HEK293T (cell line): ENCODE measurements around the gene CEP89.
"Not testable (repeated sequence)": the region's sequence is repeated elsewhere in the genome, so short reads cannot be mapped to it uniquely, and the experiment has no call there.

Experiments used
- CTCF ChIA-PET: fragments of 350-600 bp; formaldehyde crosslinking; extraction: SDS; loops from one replicate; lab custom pipeline; 2021; ENCODE audit warnings: antibody characterized with exemption, inconsistent platforms; lab: Yijun Ruan, JAX
- POLR2A ChIA-PET: fragments of 350-600 bp; formaldehyde crosslinking; extraction: SDS; loops from one replicate; lab custom pipeline; 2020; ENCODE audit warnings: antibody characterized with exemption, inconsistent platforms; lab: Yijun Ruan, JAX
- DNase-seq: peaks from one replicate; pipeline ENCODE4 v3.0.0; 2012; ENCODE audit warnings: mixed read lengths; ENCODE audit errors: extremely low spot score
- ARNT ChIP-seq: fragments of 450-650 bp; IDR thresholded peaks from 2 replicates; pipeline ENCODE4 v1.6.1; 2017; ENCODE audit warnings: mild to moderate bottlenecking
- BHLHE40 ChIP-seq: fragments of 450-650 bp; IDR thresholded peaks from 2 replicates; pipeline ENCODE4 v1.6.1; 2016; ENCODE audit warnings: mild to moderate bottlenecking, moderate library complexity, borderline replicate concordance
- CTBP1 ChIP-seq: fragments of 450-650 bp; IDR thresholded peaks from 2 replicates; pipeline ENCODE4 v1.6.1; 2016; ENCODE audit warnings: borderline replicate concordance
- ELF4 ChIP-seq: fragments of 450-650 bp; IDR thresholded peaks from 2 replicates; pipeline ENCODE4 v1.6.1; 2017; ENCODE audit warnings: antibody characterized with exemption
- FOXA1 ChIP-seq: fragments of 450-650 bp; IDR thresholded peaks from 2 replicates; pipeline ENCODE4 v1.6.1; 2016; ENCODE audit warnings: mild to moderate bottlenecking
- FOXK2 ChIP-seq: fragments of 450-650 bp; IDR thresholded peaks from 2 replicates; pipeline ENCODE4 v1.6.1; 2016; ENCODE audit warnings: mild to moderate bottlenecking
- FOXM1 ChIP-seq: fragments of 450-650 bp; IDR thresholded peaks from 2 replicates; pipeline ENCODE4 v1.6.1; 2017; ENCODE audit warnings: mild to moderate bottlenecking, borderline replicate concordance
- HDGF ChIP-seq: fragments of 450-650 bp; IDR thresholded peaks from 2 replicates; pipeline ENCODE4 v1.6.1; 2017; ENCODE audit warnings: antibody characterized with exemption, borderline replicate concordance
- L3MBTL2 ChIP-seq: fragments of 450-650 bp; conservative IDR thresholded peaks from 2 replicates; pipeline ENCODE4 v1.6.1; 2016; ENCODE audit warnings: mild to moderate bottlenecking
- LEF1 ChIP-seq: fragments of 450-650 bp; IDR thresholded peaks from 2 replicates; pipeline ENCODE4 v1.6.1; 2017; ENCODE audit warnings: mild to moderate bottlenecking, borderline replicate concordance
- NFRKB ChIP-seq: fragments of 450-650 bp; IDR thresholded peaks from 2 replicates; pipeline ENCODE4 v1.6.1; 2016; ENCODE audit warnings: mild to moderate bottlenecking, moderate library complexity
- PKNOX1 ChIP-seq: fragments of 450-650 bp; IDR thresholded peaks from 2 replicates; pipeline ENCODE4 v1.6.1; 2016
- SP1 ChIP-seq: fragments of 450-650 bp; IDR thresholded peaks from 2 replicates; pipeline ENCODE4 v1.6.1; 2017
- SUZ12 ChIP-seq: fragments of 450-650 bp; IDR thresholded peaks from 2 replicates; pipeline ENCODE4 v1.6.1; 2016; ENCODE audit warnings: mild to moderate bottlenecking
- TARDBP ChIP-seq: fragments of 450-650 bp; IDR thresholded peaks from 2 replicates; pipeline ENCODE4 v1.6.1; 2016
- ZNF384 ChIP-seq: fragments of 450-650 bp; IDR thresholded peaks from 2 replicates; pipeline ENCODE4 v1.6.1; 2016

Gene CEP89

GRCh38 chr19:32858155-32858554 lies 113.6 kb downstream of the CEP89 start:
- CTCF ChIA-PET, result no interaction called here
- POLR2A ChIA-PET, result no interaction called here
- TF ChIP-seq SP1 (no peak), TARDBP (no peak), ELF4 (no peak), FOXK2 (no peak), ZNF384 (no peak), BHLHE40 (no peak), FOXA1 (no peak), HDGF (no peak), SUZ12 (no peak), LEF1 (no peak), ARNT (no peak), NFRKB (no peak), PKNOX1 (no peak), FOXM1 (no peak), L3MBTL2 (no peak), CTBP1 (no peak)
- no peak for DNase-seq

DNA sequence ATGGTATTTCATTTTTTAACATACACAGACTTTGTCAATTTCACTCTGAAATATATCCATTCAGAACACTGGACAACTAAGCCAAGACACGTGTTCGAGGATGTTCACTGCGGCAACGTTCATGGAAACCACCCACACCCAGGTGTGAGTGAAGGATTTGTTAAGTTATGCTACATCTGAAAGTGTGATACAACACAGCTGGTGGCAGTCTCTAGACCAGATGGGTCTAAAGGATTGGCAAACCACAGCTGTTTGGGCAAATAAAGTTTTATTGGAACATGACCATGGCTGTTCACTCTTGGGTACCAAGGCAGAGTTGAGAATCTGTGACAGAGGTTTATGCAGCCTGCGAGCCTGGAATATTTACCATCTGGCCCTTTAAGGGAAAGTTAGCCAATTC lies 114.2 kb downstream of the CEP89 start:
- no peak for DNase-seq
- TF ChIP-seq BHLHE40 (no peak), TARDBP (no peak), CTBP1 (no peak), SP1 (no peak), FOXM1 (no peak), FOXA1 (no peak), PKNOX1 (no peak), ELF4 (no peak), HDGF (no peak), SUZ12 (no peak), LEF1 (no peak), L3MBTL2 (no peak), ARNT (no peak), NFRKB (no peak), FOXK2 (no peak), ZNF384 (no peak)
- ChIA-PET CTCF (no interaction called here), POLR2A (no interaction called here)

DNA sequence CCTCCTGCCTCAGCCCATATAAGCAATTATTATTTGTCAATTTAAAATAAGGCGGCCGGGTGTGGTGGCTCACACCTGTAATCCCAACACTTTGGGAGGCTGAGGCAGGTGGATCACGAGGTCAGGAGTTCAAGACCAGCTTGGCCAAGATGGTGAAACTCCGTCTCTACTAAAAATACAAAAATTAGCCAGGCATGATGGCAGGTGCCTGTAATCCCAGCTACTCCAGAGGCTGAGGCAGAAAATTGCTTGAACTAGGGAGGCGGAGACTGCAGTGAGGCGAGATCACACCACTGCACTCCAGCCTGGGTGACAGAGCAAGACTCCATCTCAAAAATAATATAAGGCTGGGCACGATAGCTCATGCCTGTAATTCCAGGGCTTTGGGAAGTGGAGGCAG lies 114.9 kb downstream of the CEP89 start:
- POLR2A ChIA-PET, CTCF ChIA-PET: not testable (repeated sequence)

GRCh38 chr19:32852216-32852615 lies 119.5 kb downstream of the CEP89 start:
- ChIA-PET POLR2A (interaction anchor here (0.7 kb wide), 1 partner anchor 1521 kb away, joined by 3 read pairs; no protein-coding TSS in a partner anchor), CTCF (no interaction called here)
- no peak for TF ChIP-seq ZNF384
- DNase-seq, result no peak

More for the DNA sequence above, 114.9 kb downstream of the CEP89 start:
- not testable (repeated sequence) for DNase-seq

DNA sequence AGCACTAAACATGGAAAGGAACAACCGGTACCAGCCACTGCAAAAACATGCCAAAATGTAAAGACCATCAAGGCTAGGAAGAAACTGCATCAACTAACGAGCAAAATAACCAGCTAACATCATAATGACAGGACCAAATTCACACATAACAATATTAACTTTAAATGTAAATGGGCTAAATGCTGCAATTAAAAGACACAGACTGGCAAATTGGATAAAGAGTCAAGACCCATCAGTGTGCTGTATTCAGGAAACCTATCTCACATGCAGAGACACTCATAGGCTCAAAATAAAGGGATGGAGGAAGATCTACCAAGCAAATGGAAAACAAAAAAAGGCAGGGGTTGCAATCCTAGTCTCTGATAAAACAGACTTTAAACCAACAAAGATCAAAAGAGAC lies 123.7 kb downstream of the CEP89 start:
- CTCF ChIA-PET, POLR2A ChIA-PET: not testable (repeated sequence)

DNA sequence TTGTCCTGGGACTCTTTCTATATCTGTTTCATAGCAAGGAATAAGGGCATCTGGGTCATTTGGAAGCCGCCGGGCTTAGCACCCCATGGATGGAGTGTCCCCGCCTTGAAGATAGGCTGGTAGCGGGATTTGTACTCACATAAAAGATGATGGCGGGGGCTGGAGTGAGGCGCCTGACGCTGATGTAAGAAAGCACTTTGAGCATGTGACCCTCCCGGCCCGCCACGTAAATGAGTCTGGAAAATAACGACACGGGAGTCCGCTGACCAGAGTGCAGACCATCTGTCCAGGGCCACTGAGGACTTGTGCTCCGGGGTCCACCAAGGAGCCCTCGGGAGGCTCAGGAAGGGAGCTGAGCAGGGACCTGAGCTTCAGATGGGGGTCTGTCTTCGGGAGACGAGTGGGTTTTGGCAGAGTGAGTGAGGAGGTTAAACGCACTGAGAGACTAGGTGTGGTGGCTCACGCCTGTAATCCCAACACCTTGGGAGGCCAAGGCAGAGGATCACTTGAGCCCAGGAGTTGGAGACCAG lies 128.0 kb downstream of the CEP89 start:
- DNase-seq, result no peak
- ChIA-PET CTCF (no interaction called here), POLR2A (no interaction called here)
- TF ChIP-seq ZNF384, result no peak
- TF ChIP-seq ARNT, result no peak
- TF ChIP-seq PKNOX1, result no peak
- no peak for TF ChIP-seq BHLHE40
- no peak for TF ChIP-seq FOXA1
- no peak for TF ChIP-seq SUZ12
- no peak for TF ChIP-seq LEF1
- no peak for TF ChIP-seq TARDBP
- no peak for TF ChIP-seq L3MBTL2
- no peak for TF ChIP-seq SP1

More for the DNA sequence above, 123.7 kb downstream of the CEP89 start:
- DNase-seq, result not testable (repeated sequence)

DNA sequence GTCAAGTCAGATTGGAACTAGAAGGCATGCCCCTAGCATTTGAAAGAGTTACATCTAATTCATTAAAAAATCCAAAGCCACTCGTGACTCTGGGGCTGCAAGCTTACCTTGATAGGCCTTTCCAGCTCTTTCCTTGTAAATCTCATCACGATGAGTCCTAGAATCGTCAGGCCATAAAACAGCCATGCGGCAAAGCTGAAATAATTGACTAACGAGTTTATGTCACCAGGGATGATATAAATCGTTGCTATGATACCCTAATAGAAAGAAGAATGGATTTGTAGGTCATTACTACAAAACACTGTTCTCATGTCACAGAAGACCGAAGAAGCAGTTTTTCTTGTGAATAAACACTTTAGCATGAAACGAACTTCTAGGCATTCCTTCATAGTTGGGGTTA lies 129.7 kb downstream of the CEP89 start:
- ChIA-PET CTCF (interaction anchor here (0.7 kb wide), 1 partner anchor 60 kb away, joined by 3 read pairs; no protein-coding TSS in a partner anchor), POLR2A (no interaction called here)
- DNase-seq, result no peak
- TF ChIP-seq TARDBP (no peak), FOXA1 (no peak), FOXK2 (no peak), HDGF (no peak), CTBP1 (no peak), FOXM1 (no peak), L3MBTL2 (no peak), PKNOX1 (no peak), SP1 (no peak), SUZ12 (no peak), LEF1 (no peak), NFRKB (no peak), BHLHE40 (no peak), ELF4 (no peak), ZNF384 (no peak), ARNT (no peak)
